GM23338 (cell line): ENCODE measurements around the gene PASK. TPM values are rescaled to one million over a fixed set of nuclear protein-coding genes. Genes with fewer than 3 reads are reported as not detected.

ENCODE experiments used
- ATAC-seq: fragments of 200-7000 bp; cut with Tn5 transposase; 3 replicates; pipeline ENCODE4 v1.9.1; 2020
- DNase-seq: peaks from one replicate; pipeline ENCODE4 v3.0.0-alpha.2; 2015; ENCODE audit warnings: low spot score
- H2AFZ ChIP-seq: fragments of 200-600 bp; sonication (generic); 2 replicates; pipeline ENCODE4 v1.8.0; 2016; ENCODE audit warnings: antibody characterized with exemption, mild to moderate bottlenecking, moderate library complexity
- H3F3A ChIP-seq: fragments of 200-600 bp; sonication (generic); replicated peaks from 2 replicates; pipeline ENCODE4 v1.8.0; 2017; ENCODE audit warnings: antibody characterized with exemption, mixed run types, low read depth
- H3K27ac ChIP-seq: fragments of 200-600 bp; sonication (generic); 2 replicates; pipeline ENCODE4 v1.6.1; 2016; ENCODE audit warnings: low read depth
- H3K27me3 ChIP-seq: fragments of 200-600 bp; sonication (generic); 2 replicates; pipeline ENCODE4 v1.8.0; 2016; ENCODE audit warnings: mild to moderate bottlenecking, mixed run types, moderate library complexity; ENCODE audit not compliant: insufficient read depth
- H3K36me3 ChIP-seq: fragments of 200-600 bp; sonication (generic); 2 replicates; pipeline ENCODE4 v1.8.0; 2016; ENCODE audit warnings: mild to moderate bottlenecking; ENCODE audit not compliant: insufficient read depth
- H3K4me1 ChIP-seq: fragments of 200-600 bp; sonication (generic); 2 replicates; pipeline ENCODE4 v1.8.0; 2016; ENCODE audit warnings: mild to moderate bottlenecking, moderate library complexity; ENCODE audit not compliant: insufficient read depth
- H3K4me2 ChIP-seq: fragments of 200-600 bp; sonication (generic); 2 replicates; pipeline ENCODE4 v1.7.1; 2017; ENCODE audit warnings: mixed run types
- H3K4me3 ChIP-seq: fragments of 200-600 bp; sonication (generic); 2 replicates; pipeline ENCODE4 v1.6.1; 2016; ENCODE audit warnings: mixed run types
- H3K79me2 ChIP-seq: fragments of 200-600 bp; sonication (generic); replicated peaks from 2 replicates; pipeline ENCODE4 v1.8.0; 2017; ENCODE audit warnings: mild to moderate bottlenecking; ENCODE audit not compliant: insufficient read depth
- H3K9me2 ChIP-seq: fragments of 200-600 bp; sonication (generic); 2 replicates; pipeline ENCODE4 v1.8.0; 2017; ENCODE audit not compliant: insufficient read depth
- H4K20me1 ChIP-seq: fragments of 200-600 bp; sonication (generic); replicated peaks from 2 replicates; pipeline ENCODE4 v1.8.0; 2017; ENCODE audit warnings: mild to moderate bottlenecking; ENCODE audit not compliant: insufficient read depth
- H3K27ac Mint-ChIP-seq: 2 replicates; pipeline ENCODE4 v1.8.0; 2020; ENCODE audit warnings: inconsistent platforms, mild to moderate bottlenecking, moderate library complexity, mixed read lengths
- H3K27me3 Mint-ChIP-seq: 3 replicates; pipeline ENCODE4 v1.8.0; 2022; ENCODE audit warnings: low read depth, mild to moderate bottlenecking, moderate library complexity, mixed read lengths, inconsistent platforms; ENCODE audit not compliant: insufficient read depth, poor library complexity
- H3K36me3 Mint-ChIP-seq: 3 replicates; pipeline ENCODE4 v1.8.0; 2021; ENCODE audit warnings: low read depth, mild to moderate bottlenecking, inconsistent platforms, moderate library complexity, mixed read lengths
- H3K4me1 Mint-ChIP-seq: 3 replicates; pipeline ENCODE4 v1.8.0; 2020; ENCODE audit warnings: mild to moderate bottlenecking, inconsistent platforms, mixed read lengths
- H3K4me3 Mint-ChIP-seq: 3 replicates; pipeline ENCODE4 v1.8.0; 2021; ENCODE audit warnings: moderate library complexity, mild to moderate bottlenecking, inconsistent platforms, mixed read lengths
- H3K9me3 Mint-ChIP-seq: 3 replicates; pipeline ENCODE4 v1.8.0; 2020; ENCODE audit warnings: moderate library complexity, mild to moderate bottlenecking, inconsistent platforms, mixed read lengths
- CREB1 ChIP-seq: fragments of 250-450 bp; sonication (Bioruptor Pico); IDR thresholded peaks from 2 replicates; pipeline ENCODE4 v1.5.0; 2020; ENCODE audit warnings: low read depth, mild to moderate bottlenecking, moderate library complexity
- EZH2 ChIP-seq: fragments of 200-600 bp; sonication (generic); IDR thresholded peaks from one replicate; pipeline ENCODE4 v1.8.0; 2017; ENCODE audit warnings: antibody characterized with exemption, mild to moderate bottlenecking, low read depth; ENCODE audit not compliant: unreplicated experiment
- EZH2phosphoT487 ChIP-seq: fragments of 200-600 bp; sonication (generic); IDR thresholded peaks from one replicate; pipeline ENCODE4 v1.8.1; 2018; ENCODE audit warnings: antibody characterized with exemption; ENCODE audit not compliant: unreplicated experiment
- JUNB ChIP-seq: IDR thresholded peaks from one replicate; pipeline ENCODE4 v1.6.1; 2016; ENCODE audit warnings: antibody characterized with exemption; ENCODE audit not compliant: unreplicated experiment
- NANOG ChIP-seq: IDR thresholded peaks from 2 replicates; pipeline ENCODE4 v1.6.1; 2016; ENCODE audit warnings: antibody characterized with exemption, borderline replicate concordance
- POLR2AphosphoS5 ChIP-seq: IDR thresholded peaks from 2 replicates; pipeline ENCODE4 v1.6.1; 2016; ENCODE audit warnings: antibody characterized with exemption, low read depth
- ZNF114 ChIP-seq: fragments of 250-450 bp; sonication (Bioruptor Pico); IDR thresholded peaks from 2 replicates; pipeline ENCODE4 v1.5.0; 2020; ENCODE audit warnings: mild to moderate bottlenecking, moderate library complexity
- ZNF331 ChIP-seq: fragments of 250-450 bp; sonication (Bioruptor Pico); IDR thresholded peaks from 2 replicates; pipeline ENCODE4 v1.5.0; 2020; ENCODE audit warnings: low read depth, mild to moderate bottlenecking, moderate library complexity
- polyA plus RNA-seq: library from polyadenylated mRNA; unstranded; fragments of >200 nt; fragmentation: Nextera tagmentation; extraction: Ambion mirVana; gene quantifications from 2 replicates; pipeline ENCODE4 v1.2.1, GENCODE V29; 2016
- total RNA-seq: library from RNA; depleted of rRNA; stranded (reverse); fragments of >200 nt; shearing (Covaris generic); gene quantifications from 2 replicates; pipeline ENCODE4 v1.2.3, GENCODE V29; 2014
- TF ChIP-seq, protein P1 (sequence below): IDR thresholded peaks from one replicate; pipeline ENCODE4 v1.6.1; 2018; ENCODE audit warnings: antibody characterized with exemption; ENCODE audit not compliant: unreplicated experiment
- TF ChIP-seq, protein P2 (sequence below), 2 experiments: fragments of 200-600 bp in 1 of 2; sonication (generic) in 1 of 2; conservative IDR thresholded peaks; 2 replicates each; pipeline versions ENCODE4 v1.5.1 to v1.6.1; 2016 to 2017; ENCODE audit warnings: antibody characterized with exemption in 2 of 2, low read depth in 2 of 2, mild to moderate bottlenecking in 2 of 2, moderate library complexity in 1 of 2
- TF ChIP-seq, protein P3 (sequence below): IDR thresholded peaks from 2 replicates; pipeline ENCODE4 v1.6.1; 2016; ENCODE audit warnings: antibody characterized with exemption

PASK gene
- total and polyA plus RNA-seq, 2 experiments from 2014 or later: 12.5 to 38.4 TPM

DNA sequence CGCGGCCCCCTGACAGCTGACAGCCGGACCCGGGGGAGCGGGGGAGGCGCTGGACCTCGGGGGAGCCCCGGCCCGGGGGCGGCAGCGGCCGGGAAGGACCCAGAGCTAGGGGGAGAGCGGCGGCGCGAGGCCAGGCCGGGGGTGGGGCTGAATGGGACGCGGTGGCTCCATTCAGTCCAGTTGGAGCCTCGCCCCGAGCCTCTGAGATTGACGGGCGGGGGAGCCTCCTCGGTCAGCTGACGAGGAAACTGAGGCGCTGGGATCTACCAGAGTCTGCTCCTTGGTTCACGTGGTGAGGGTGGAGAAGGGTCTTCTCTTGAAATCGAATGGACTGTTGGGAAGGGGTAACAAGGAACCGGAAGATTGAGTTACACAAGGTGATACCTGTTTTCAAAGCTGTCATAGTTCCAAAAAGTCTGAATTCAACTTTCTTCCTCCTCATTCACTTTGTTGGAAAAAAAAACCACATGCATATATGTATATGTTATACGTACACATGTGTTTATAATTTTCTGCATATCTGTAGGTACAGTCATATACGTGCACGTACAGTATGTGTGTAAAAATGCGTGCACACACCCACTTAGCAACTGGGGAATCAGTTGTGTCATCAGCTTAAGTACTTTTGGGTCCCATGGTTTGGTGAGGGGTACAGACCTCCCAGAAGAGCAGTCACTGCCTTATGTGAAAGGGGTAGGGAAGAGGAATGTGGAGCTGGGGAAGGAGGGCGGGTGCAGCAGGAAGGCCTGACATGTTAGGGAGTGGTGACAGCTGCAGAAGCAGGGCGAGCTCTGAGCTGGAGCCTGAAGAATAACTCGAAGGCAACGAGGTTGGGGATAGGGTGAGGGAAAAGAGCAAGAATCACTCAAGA is 1.6 kb upstream of the PASK start (continued):
- TF ChIP-seq, protein P1, sequence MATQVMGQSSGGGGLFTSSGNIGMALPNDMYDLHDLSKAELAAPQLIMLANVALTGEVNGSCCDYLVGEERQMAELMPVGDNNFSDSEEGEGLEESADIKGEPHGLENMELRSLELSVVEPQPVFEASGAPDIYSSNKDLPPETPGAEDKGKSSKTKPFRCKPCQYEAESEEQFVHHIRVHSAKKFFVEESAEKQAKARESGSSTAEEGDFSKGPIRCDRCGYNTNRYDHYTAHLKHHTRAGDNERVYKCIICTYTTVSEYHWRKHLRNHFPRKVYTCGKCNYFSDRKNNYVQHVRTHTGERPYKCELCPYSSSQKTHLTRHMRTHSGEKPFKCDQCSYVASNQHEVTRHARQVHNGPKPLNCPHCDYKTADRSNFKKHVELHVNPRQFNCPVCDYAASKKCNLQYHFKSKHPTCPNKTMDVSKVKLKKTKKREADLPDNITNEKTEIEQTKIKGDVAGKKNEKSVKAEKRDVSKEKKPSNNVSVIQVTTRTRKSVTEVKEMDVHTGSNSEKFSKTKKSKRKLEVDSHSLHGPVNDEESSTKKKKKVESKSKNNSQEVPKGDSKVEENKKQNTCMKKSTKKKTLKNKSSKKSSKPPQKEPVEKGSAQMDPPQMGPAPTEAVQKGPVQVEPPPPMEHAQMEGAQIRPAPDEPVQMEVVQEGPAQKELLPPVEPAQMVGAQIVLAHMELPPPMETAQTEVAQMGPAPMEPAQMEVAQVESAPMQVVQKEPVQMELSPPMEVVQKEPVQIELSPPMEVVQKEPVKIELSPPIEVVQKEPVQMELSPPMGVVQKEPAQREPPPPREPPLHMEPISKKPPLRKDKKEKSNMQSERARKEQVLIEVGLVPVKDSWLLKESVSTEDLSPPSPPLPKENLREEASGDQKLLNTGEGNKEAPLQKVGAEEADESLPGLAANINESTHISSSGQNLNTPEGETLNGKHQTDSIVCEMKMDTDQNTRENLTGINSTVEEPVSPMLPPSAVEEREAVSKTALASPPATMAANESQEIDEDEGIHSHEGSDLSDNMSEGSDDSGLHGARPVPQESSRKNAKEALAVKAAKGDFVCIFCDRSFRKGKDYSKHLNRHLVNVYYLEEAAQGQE: no peak
- TF ChIP-seq, protein P2, sequence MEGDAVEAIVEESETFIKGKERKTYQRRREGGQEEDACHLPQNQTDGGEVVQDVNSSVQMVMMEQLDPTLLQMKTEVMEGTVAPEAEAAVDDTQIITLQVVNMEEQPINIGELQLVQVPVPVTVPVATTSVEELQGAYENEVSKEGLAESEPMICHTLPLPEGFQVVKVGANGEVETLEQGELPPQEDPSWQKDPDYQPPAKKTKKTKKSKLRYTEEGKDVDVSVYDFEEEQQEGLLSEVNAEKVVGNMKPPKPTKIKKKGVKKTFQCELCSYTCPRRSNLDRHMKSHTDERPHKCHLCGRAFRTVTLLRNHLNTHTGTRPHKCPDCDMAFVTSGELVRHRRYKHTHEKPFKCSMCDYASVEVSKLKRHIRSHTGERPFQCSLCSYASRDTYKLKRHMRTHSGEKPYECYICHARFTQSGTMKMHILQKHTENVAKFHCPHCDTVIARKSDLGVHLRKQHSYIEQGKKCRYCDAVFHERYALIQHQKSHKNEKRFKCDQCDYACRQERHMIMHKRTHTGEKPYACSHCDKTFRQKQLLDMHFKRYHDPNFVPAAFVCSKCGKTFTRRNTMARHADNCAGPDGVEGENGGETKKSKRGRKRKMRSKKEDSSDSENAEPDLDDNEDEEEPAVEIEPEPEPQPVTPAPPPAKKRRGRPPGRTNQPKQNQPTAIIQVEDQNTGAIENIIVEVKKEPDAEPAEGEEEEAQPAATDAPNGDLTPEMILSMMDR (conservative IDR thresholded peaks at IDR 0.05; ENCODE audit: low read depth in 2 of 2): no peak
- TF ChIP-seq EZH2phosphoT487 (no peak), NANOG (no peak), EZH2 (no peak), ZNF114 (CRISPR knock-in tag) (no peak), JUNB (no peak), POLR2AphosphoS5 (no peak), CREB1 (CRISPR knock-in tag) (no peak)

DNA sequence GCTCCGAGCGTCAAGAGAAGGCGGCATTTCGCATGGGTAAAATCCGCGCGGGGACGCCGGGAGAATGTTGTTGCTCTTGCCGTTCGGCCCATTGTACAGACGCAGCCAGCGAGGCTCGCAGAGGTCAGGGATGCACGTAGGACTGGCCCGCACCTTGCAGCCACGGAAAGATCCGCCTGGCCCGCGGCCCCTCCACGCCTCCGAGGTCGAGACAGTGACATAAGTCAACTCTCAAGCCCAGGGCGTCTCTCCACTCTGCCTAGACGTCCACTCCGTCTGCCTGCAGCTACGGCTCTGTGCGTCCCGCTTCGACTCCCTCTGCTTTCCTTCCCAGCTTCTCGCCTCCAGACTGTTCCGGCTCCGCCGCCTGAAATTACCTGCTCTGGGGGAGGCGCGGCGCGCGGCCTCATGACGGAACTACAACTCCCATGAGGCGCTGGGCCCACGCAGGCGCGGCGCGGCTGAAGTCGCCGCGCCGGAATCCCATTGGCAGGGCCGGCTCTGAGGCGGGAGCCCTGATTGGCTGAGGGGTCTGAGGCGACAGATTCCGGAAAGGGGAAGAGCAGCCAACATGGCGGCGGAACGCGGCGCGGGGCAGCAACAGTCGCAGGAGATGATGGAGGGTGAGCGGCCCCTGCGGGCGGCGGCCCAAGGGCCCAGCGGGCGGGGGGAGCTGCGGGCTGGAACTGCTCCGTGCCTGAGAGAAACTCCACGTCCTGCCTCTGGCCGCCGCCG is 820 bp upstream of the PASK start, which contains the start of gene PPP1R7:
Gene PPP1R7, plus strand, starts transcription at position 543 of the 735 bp plus-strand sequence. Its CDS starts 29 bp downstream, at position 572.
- no peaks in the 10 kb centered on the region for H3K9me2 ChIP-seq
- peaks cover 27% of the 10 kb centered on the region for H3K4me1 Mint-ChIP-seq
- peak within 1 kb of the TSS; percentile 99 for H2AFZ ChIP-seq
- peaks cover 26% of the 10 kb centered on the region for H3K4me1 ChIP-seq
- peaks cover 14% of the 10 kb centered on the region for H3K27me3 Mint-ChIP-seq
- peak; percentile 98 for DNase-seq
- no peak within 1 kb of the TSS for H3K27ac ChIP-seq
- H3K27ac Mint-ChIP-seq: peak within 1 kb of the TSS; percentile 85
- H3K79me2 ChIP-seq: peaks cover 58% of the 10 kb centered on the region
- H3K36me3 Mint-ChIP-seq: peaks cover 11% of the 10 kb centered on the region
- H3F3A ChIP-seq: 0 out of 2 replicates have a peak, but pooled peaks cover 6% of the 10 kb centered on the region
- H3K4me3 ChIP-seq: peak within 1 kb of the TSS; percentile 81
- H3K4me2 ChIP-seq: peak within 1 kb of the TSS; percentile 93
- peak; percentile 77 for ATAC-seq
- no peaks in the 10 kb centered on the region for H3K27me3 ChIP-seq
- H3K36me3 ChIP-seq: no peaks in the 10 kb centered on the region
- H3K4me3 Mint-ChIP-seq: peak within 1 kb of the TSS; percentile 94
- no peaks in the 10 kb centered on the region; the same call in 2 of the 3 replicates for H3K9me3 Mint-ChIP-seq
- H4K20me1 ChIP-seq: peaks cover 27% of the 10 kb centered on the region
- no peak for TF ChIP-seq NANOG
- no peak for TF ChIP-seq ZNF331
- TF ChIP-seq, protein P3, sequence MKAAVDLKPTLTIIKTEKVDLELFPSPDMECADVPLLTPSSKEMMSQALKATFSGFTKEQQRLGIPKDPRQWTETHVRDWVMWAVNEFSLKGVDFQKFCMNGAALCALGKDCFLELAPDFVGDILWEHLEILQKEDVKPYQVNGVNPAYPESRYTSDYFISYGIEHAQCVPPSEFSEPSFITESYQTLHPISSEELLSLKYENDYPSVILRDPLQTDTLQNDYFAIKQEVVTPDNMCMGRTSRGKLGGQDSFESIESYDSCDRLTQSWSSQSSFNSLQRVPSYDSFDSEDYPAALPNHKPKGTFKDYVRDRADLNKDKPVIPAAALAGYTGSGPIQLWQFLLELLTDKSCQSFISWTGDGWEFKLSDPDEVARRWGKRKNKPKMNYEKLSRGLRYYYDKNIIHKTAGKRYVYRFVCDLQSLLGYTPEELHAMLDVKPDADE: peak; percentile 75
- TF ChIP-seq CREB1 (CRISPR knock-in tag): peak; percentile 87
- TF ChIP-seq EZH2phosphoT487: no peak
- TF ChIP-seq, protein P2 (conservative IDR thresholded peaks at IDR 0.05; ENCODE audit: low read depth in 2 of 2): no peak
- TF ChIP-seq, protein P1: no peak
- TF ChIP-seq POLR2AphosphoS5: peak; percentile 70
- TF ChIP-seq ZNF114 (CRISPR knock-in tag): no peak
